Measurements from ENCODE around the gene UBE2L3. TPM values are rescaled to one million over a fixed set of nuclear protein-coding genes. Genes with fewer than 3 reads are reported as not detected.

Gene UBE2L3
- total RNA-seq, 2 experiments from 2014 or later = 50.3 to 54.9 TPM

GRCh38 chr22:21626073-21626734 lies 58.7 kb downstream of the UBE2L3 start:
- Mint-ChIP-seq H3K4me1 (ENCODE audit: low read depth) (peaks cover 39% of the 10 kb centered on the region), H3K36me3 (ENCODE audit: low read depth) (peaks cover 32% of the 10 kb centered on the region), H3K27me3 (no peaks in the 10 kb centered on the region), H3K4me3 (peak overlapping the region; percentile 86), H3K9me3 (no peaks in the 10 kb centered on the region), H3K27ac (peak overlapping the region; percentile 73)
- ChIA-PET CTCF (interaction anchor here (0.8 to 6.5 kb wide), 4 partner anchors 16 to 55 kb away, joined by 3 to 37 read pairs (median 3); partner anchors contain the start of gene SDF2L1), POLR2A (interaction anchor here (0.8 to 6.9 kb wide), 3 partner anchors 10 to 61 kb away, joined by 3 to 98 read pairs (median 4); partner anchors contain the start of gene SDF2L1)
- no peak for DNase-seq
- ATAC-seq = no peak
- intact Hi-C loops (cut with micrococcal nuclease) = no loop called here
- TF ChIP-seq CTCF (IDR thresholded peaks at IDR 0.05) = no peak

GRCh38 chr22:21626735-21627469 lies 59.4 kb downstream of the UBE2L3 start:
- Mint-ChIP-seq H3K4me1 (ENCODE audit: low read depth) (peaks cover 42% of the 10 kb centered on the region), H3K27me3 (no peaks in the 10 kb centered on the region), H3K9me3 (no peaks in the 10 kb centered on the region), H3K4me3 (peak overlapping the region; percentile 86), H3K27ac (peak overlapping the region; percentile 65), H3K36me3 (ENCODE audit: low read depth) (peaks cover 32% of the 10 kb centered on the region)
- TF ChIP-seq CTCF (IDR thresholded peaks at IDR 0.05) = no peak
- POLR2A ChIA-PET = interaction anchor here (0.8 to 6.9 kb wide), 6 partner anchors 8 to 61 kb away, joined by 3 to 98 read pairs (median 8); partner anchors contain the start of genes SDF2L1 and UBE2L3
- CTCF ChIA-PET = interaction anchor here (0.9 to 6.5 kb wide), 3 partner anchors 16 to 56 kb away, joined by 3 to 37 read pairs (median 3); no protein-coding TSS in a partner anchor
- intact Hi-C loops (cut with micrococcal nuclease) = no loop called here
- ATAC-seq = no peak
- DNase-seq = no peak

- peaks cover 47% of the 10 kb centered on the region for H3K4me1 Mint-ChIP-seq (ENCODE audit: low read depth)
- TF ChIP-seq CTCF (IDR thresholded peaks at IDR 0.05) = no peak
Observed at GRCh38 chr22:21628386-21629254, 61.1 kb downstream of the UBE2L3 start.

GRCh38 chr22:21629255-21630149 lies 62.0 kb downstream of the UBE2L3 start, which contains the start of gene YDJC:
TSS of gene YDJC (minus strand) at chr22:21630022. CDS start at chr22:21630014, 8 bp downstream.
- ChIA-PET POLR2A (interaction anchor here (0.9 to 6.9 kb wide), 15 partner anchors 10 to 238 kb away, joined by 3 to 98 read pairs (median 4); partner anchors contain the start of genes MAPK1, SDF2L1 and UBE2L3), CTCF (interaction anchor here (0.7 to 5.3 kb wide), 18 partner anchors 9 to 175 kb away, joined by 3 to 78 read pairs (median 7); partner anchors contain the start of gene SDF2L1)
- peak; percentile 87 for ATAC-seq
- peak within 1 kb of the TSS; percentile 86 for H3K4me3 Mint-ChIP-seq
- no peaks in the 10 kb centered on the region for H3K9me3 Mint-ChIP-seq
- H3K36me3 Mint-ChIP-seq (ENCODE audit: low read depth) = peaks cover 27% of the 10 kb centered on the region
- H3K27me3 Mint-ChIP-seq = no peaks in the 10 kb centered on the region
- peak; percentile 36 for TF ChIP-seq CTCF (IDR thresholded peaks at IDR 0.05)
- intact Hi-C loops (cut with micrococcal nuclease) = no loop called here
- peaks cover 47% of the 10 kb centered on the region for H3K4me1 Mint-ChIP-seq (ENCODE audit: low read depth)
- H3K27ac Mint-ChIP-seq = peak within 1 kb of the TSS; percentile 95
- peak; percentile 96 for DNase-seq

More at GRCh38 chr22:21628386-21629254, 61.1 kb downstream of the UBE2L3 start:
- peak overlapping the region; percentile 86 for H3K4me3 Mint-ChIP-seq
- intact Hi-C loops (cut with micrococcal nuclease) = no loop called here
- ChIA-PET CTCF (interaction anchor here (0.8 to 6.5 kb wide), 18 partner anchors 8 to 175 kb away, joined by 3 to 78 read pairs (median 8); partner anchors contain the start of gene SDF2L1), POLR2A (interaction anchor here (1.0 to 6.9 kb wide), 15 partner anchors 10 to 60 kb away, joined by 3 to 98 read pairs (median 4); partner anchors contain the start of genes SDF2L1 and UBE2L3)
- no peaks in the 10 kb centered on the region for H3K27me3 Mint-ChIP-seq
- H3K27ac Mint-ChIP-seq = peak overlapping the region; percentile 94
- ATAC-seq (peak; percentile 5), DNase-seq (no peak)
- peaks cover 27% of the 10 kb centered on the region for H3K36me3 Mint-ChIP-seq (ENCODE audit: low read depth)
- H3K9me3 Mint-ChIP-seq = no peaks in the 10 kb centered on the region

Measured in activated CD8-positive, alpha-beta T cell treated with anti-CD3 and anti-CD28 coated beads for 36 hours (primary cell).